22Rv1 (cell line): ENCODE measurements around the gene FAM13C.
A peak's percentile ranks its signal among the peaks of the same experiment; 100 is the strongest.
"Not testable (repeated sequence)": the region's sequence is repeated elsewhere in the genome, so short reads cannot be mapped to it uniquely, and the experiment has no call there.

Experiments
- H3K27ac ChIP-seq: fragments of 450-650 bp; 2 replicates; pipeline ENCODE4 v1.5.1; 2017
- ZFX ChIP-seq: fragments of 450-650 bp; IDR thresholded peaks from 2 replicates; pipeline ENCODE4 v1.6.1; 2017; ENCODE audit warnings: antibody characterized with exemption, borderline replicate concordance
- TF ChIP-seq, protein P1 (sequence below): fragments of 450-650 bp; IDR thresholded peaks from 2 replicates; pipeline ENCODE4 v1.5.1; 2017; ENCODE audit warnings: mild to moderate bottlenecking

Gene FAM13C

DNA sequence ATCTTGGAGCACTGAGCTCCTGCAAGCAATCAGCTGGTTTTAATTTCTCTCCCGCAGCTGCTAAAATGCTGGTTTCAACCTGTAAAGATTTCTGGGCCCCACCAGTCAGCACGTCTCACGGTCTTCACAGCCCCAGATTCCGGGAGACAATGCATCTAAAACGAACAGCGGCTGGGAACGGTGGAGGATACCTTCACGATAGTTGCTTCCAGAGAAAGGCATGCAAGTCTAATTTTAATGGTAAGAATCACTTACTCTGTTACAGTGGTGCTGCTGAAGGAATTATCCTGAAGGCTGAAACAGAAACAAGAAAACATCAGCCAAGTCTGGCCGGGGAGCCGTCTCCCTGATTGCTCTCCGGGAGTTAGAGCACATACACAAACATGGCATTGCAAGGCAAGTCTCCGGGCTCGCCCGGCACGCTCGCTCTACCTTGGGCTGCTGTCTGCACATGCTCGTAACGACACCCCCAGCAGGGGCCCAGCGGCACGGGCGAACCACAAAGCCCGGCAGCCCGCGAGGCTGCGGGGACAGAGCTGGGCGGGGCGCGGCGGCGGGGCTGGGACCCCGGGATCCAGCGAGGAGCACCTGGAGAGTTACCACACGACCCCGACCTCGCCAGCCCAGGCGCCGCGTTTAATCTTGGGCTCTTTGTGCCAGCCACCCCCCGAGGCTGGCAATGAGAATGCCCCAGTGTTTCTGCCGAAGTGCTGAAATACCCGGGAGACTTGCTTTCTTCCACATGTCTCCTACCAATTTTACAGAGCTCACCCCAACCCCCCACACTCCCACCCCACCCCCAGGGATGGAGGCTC is at the start of gene FAM13C:
Gene FAM13C (minus strand): TSS at position 406 of the 815 bp plus-strand sequence. CDS start 89 bp downstream, at position 317.
- TF ChIP-seq, protein P1, sequence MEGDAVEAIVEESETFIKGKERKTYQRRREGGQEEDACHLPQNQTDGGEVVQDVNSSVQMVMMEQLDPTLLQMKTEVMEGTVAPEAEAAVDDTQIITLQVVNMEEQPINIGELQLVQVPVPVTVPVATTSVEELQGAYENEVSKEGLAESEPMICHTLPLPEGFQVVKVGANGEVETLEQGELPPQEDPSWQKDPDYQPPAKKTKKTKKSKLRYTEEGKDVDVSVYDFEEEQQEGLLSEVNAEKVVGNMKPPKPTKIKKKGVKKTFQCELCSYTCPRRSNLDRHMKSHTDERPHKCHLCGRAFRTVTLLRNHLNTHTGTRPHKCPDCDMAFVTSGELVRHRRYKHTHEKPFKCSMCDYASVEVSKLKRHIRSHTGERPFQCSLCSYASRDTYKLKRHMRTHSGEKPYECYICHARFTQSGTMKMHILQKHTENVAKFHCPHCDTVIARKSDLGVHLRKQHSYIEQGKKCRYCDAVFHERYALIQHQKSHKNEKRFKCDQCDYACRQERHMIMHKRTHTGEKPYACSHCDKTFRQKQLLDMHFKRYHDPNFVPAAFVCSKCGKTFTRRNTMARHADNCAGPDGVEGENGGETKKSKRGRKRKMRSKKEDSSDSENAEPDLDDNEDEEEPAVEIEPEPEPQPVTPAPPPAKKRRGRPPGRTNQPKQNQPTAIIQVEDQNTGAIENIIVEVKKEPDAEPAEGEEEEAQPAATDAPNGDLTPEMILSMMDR: no peak
- TF ChIP-seq ZFX: no peak
- peak within 1 kb of the TSS; percentile 53 for H3K27ac ChIP-seq

DNA sequence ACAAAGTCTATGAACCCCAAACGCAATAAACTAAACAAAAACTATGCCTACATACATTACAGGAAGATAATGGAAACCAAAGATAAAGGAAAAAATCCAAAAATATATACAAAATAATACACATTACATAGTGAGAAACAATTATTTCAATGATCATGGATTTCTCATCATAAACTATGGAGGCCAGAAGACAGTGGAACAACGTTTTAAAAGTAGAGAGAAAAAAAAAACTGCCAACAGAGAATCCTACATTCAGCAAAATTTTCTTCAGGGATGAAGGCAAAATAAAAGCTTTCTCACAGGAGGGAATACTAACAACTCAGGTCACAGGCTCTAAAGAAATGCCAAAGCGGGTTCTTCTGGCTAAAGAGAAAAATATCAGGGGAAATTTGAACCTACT is 42.9 kb upstream of the FAM13C start:
- TF ChIP-seq ZFX: no peak
- TF ChIP-seq, protein P1: no peak

DNA sequence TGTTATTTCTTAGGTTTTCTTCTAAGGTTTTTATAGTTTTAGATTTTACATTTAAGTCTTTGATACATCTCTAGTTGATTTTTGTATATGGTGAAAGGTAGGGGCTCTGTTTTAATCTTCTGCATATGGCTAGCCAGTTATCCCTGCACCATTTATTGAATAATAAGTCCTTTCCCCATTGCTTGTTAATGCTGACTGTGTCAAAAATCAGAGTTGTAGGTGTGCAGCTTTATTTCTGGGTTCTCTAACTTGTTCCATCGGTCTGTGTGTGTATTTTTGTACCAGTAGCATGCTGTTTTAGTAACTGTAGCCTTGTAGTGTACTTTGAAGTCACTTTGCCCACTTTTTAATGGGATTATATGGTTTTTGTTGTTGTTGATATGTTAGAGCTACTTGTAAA is 37.9 kb upstream of the FAM13C start:
- TF ChIP-seq ZFX: no peak
- TF ChIP-seq, protein P1: no peak
- no peak overlapping the region for H3K27ac ChIP-seq

More for the DNA sequence above, 42.9 kb upstream of the FAM13C start:
- no peak overlapping the region for H3K27ac ChIP-seq

DNA sequence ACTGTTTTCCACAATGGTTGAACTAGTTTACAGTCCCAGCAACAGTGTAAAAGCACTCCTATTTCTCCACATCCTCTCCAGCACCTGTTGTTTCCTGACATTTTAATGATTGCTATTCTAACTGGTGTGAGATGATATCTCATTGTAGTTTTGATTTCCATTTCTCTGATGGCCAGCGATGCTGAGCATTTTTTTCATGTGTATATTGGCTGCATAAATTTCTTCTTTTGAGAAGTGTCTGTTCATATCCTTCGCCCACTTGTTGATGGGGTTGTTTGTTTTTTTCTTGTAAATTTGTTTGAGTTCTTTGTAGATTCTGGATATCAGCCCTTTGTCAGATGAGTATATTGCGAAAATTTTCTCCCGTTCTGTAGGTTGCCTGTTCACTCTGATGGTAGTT is 37.0 kb upstream of the FAM13C start:
- H3K27ac ChIP-seq: not testable (repeated sequence)

DNA sequence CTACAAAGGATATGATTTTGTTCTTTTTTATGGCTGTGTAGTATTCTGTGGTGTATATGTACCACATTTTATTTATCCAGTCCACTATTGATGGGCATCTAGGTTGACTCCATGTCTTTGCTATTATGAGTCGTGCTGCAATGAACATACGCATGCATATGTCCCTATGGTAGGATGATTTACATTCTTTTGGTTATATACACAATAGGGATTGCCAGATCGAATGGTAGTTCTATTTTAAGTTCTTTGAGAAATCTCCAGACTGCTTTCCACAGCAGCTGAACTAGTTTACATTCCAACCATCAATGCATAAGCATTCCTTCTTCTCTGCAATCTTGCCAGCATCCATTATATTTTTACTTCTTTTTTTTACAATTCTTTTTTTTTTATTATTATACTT is 35.6 kb upstream of the FAM13C start:
- no peak for TF ChIP-seq ZFX
- TF ChIP-seq, protein P1: no peak
- no peak overlapping the region for H3K27ac ChIP-seq

GRCh38 chr10:59395984-59396383 is 33.6 kb upstream of the FAM13C start:
- TF ChIP-seq, protein P1: no peak
- no peak for TF ChIP-seq ZFX
- H3K27ac ChIP-seq: no peak overlapping the region

DNA sequence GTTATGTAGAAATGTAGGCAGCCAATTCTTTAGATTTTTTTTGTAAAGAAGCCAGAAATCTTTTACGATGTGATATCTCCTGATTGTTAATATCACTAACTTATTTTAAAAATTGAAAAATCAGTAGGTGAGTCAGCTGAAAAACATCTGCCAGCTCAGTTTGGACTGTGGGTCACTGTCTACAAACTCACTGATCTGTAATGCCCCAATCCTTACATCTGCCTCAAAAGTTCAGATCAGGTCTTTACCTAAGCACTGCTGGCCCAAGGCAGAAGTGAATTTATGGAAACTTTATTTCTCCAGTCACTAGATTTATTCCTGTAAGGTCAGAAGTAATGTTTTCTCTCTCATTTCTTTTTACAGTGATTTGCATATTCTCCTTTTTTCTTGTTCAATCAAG is 31.0 kb upstream of the FAM13C start:
- no peak overlapping the region for H3K27ac ChIP-seq
- TF ChIP-seq, protein P1: no peak
- TF ChIP-seq ZFX: no peak
